ENCODE results near the gene KCNMB1.

GRCh38 chr5:170436335-170436734 lies 47.2 kb upstream of the KCNMB1 start:
- TF ChIP-seq, protein P1, sequence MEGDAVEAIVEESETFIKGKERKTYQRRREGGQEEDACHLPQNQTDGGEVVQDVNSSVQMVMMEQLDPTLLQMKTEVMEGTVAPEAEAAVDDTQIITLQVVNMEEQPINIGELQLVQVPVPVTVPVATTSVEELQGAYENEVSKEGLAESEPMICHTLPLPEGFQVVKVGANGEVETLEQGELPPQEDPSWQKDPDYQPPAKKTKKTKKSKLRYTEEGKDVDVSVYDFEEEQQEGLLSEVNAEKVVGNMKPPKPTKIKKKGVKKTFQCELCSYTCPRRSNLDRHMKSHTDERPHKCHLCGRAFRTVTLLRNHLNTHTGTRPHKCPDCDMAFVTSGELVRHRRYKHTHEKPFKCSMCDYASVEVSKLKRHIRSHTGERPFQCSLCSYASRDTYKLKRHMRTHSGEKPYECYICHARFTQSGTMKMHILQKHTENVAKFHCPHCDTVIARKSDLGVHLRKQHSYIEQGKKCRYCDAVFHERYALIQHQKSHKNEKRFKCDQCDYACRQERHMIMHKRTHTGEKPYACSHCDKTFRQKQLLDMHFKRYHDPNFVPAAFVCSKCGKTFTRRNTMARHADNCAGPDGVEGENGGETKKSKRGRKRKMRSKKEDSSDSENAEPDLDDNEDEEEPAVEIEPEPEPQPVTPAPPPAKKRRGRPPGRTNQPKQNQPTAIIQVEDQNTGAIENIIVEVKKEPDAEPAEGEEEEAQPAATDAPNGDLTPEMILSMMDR (IDR thresholded peaks at IDR 0.05; ENCODE audit: insufficient read depth, low read length, poor library complexity, severe bottlenecking): no peak
- no peak for TF ChIP-seq EZH2phosphoT487 (conservative IDR thresholded peaks at IDR 0.05; ENCODE audit: low read length)

All from SU-DHL-6 (cell line).